ENCODE measurements around the gene CD74.
A peak's percentile ranks its signal among the peaks of the same experiment; 100 is the strongest.

Gene CD74

GRCh38 chr5:150400316-150401075 is 12.2 kb downstream of the CD74 start:
- no peaks in the 10 kb centered on the region for H3K27me3 Mint-ChIP-seq (ENCODE audit: low read depth)
- no peaks in the 10 kb centered on the region for H3K4me1 Mint-ChIP-seq
- no peak overlapping the region for H3K27ac Mint-ChIP-seq
- peaks cover 49% of the 10 kb centered on the region for H3K36me3 Mint-ChIP-seq (ENCODE audit: low read depth)
- no peaks in the 10 kb centered on the region for H3K9me3 Mint-ChIP-seq
- TF ChIP-seq CTCF (IDR thresholded peaks at IDR 0.05; ENCODE audit: unreplicated experiment in 3 of 3), result no peak
- H3K4me3 Mint-ChIP-seq, result no peak overlapping the region

- no peak overlapping the region for H3K27ac Mint-ChIP-seq
- peaks cover 53% of the 10 kb centered on the region for H3K36me3 Mint-ChIP-seq (ENCODE audit: low read depth)
- no peaks in the 10 kb centered on the region for H3K9me3 Mint-ChIP-seq
- no peaks in the 10 kb centered on the region for H3K4me1 Mint-ChIP-seq
- H3K27me3 Mint-ChIP-seq (ENCODE audit: low read depth), result no peaks in the 10 kb centered on the region
- no peak overlapping the region for H3K4me3 Mint-ChIP-seq
- no peak for TF ChIP-seq CTCF (IDR thresholded peaks at IDR 0.05; ENCODE audit: unreplicated experiment in 3 of 3)
Measured at GRCh38 chr5:150399524-150400211, 13.0 kb downstream of the CD74 start.

GRCh38 chr5:150398722-150399523 is 13.8 kb downstream of the CD74 start:
- H3K27ac Mint-ChIP-seq, result no peak overlapping the region
- H3K36me3 Mint-ChIP-seq (ENCODE audit: low read depth), result peaks cover 53% of the 10 kb centered on the region
- H3K27me3 Mint-ChIP-seq (ENCODE audit: low read depth), result no peaks in the 10 kb centered on the region
- no peaks in the 10 kb centered on the region for H3K4me1 Mint-ChIP-seq
- TF ChIP-seq CTCF (IDR thresholded peaks at IDR 0.05; ENCODE audit: unreplicated experiment in 3 of 3), result peak in 2 of 3 experiments; percentile 10 to 11
- H3K9me3 Mint-ChIP-seq, result no peaks in the 10 kb centered on the region
- H3K4me3 Mint-ChIP-seq, result no peak overlapping the region

GRCh38 chr5:150397782-150398721 is 14.7 kb downstream of the CD74 start:
- H3K4me1 Mint-ChIP-seq, result no peaks in the 10 kb centered on the region
- TF ChIP-seq CTCF (IDR thresholded peaks at IDR 0.05; ENCODE audit: unreplicated experiment in 3 of 3), result no peak
- H3K27ac Mint-ChIP-seq, result no peak overlapping the region
- H3K9me3 Mint-ChIP-seq, result no peaks in the 10 kb centered on the region
- H3K4me3 Mint-ChIP-seq, result no peak overlapping the region
- peaks cover 57% of the 10 kb centered on the region for H3K36me3 Mint-ChIP-seq (ENCODE audit: low read depth)
- no peaks in the 10 kb centered on the region for H3K27me3 Mint-ChIP-seq (ENCODE audit: low read depth)

GRCh38 chr5:150397146-150397781 is 15.4 kb downstream of the CD74 start:
- Mint-ChIP-seq H3K36me3 (ENCODE audit: low read depth) (peaks cover 52% of the 10 kb centered on the region), H3K9me3 (no peaks in the 10 kb centered on the region), H3K27ac (no peak overlapping the region), H3K4me3 (no peak overlapping the region), H3K4me1 (no peaks in the 10 kb centered on the region), H3K27me3 (ENCODE audit: low read depth) (no peaks in the 10 kb centered on the region)
- no peak for TF ChIP-seq CTCF (IDR thresholded peaks at IDR 0.05; ENCODE audit: unreplicated experiment in 3 of 3)
